Neuronal stem cell (in vitro differentiated cells): ENCODE data around the gene EXOC3.
A peak's percentile ranks its signal among the peaks of the same experiment; 100 is the strongest.

Experiments used
- DNase-seq: peaks from one replicate; pipeline ENCODE4 v3.0.0-alpha.2; 2013; ENCODE audit warnings: low spot score
- H2AFZ ChIP-seq: one replicate; pipeline ENCODE4 v1.6.1; 2013; ENCODE audit warnings: mild to moderate bottlenecking, low read length, inconsistent platforms
- H2AK5ac ChIP-seq: 2 replicates; pipeline ENCODE4 v1.6.1; 2013; ENCODE audit warnings: low read depth, mild to moderate bottlenecking, inconsistent platforms, low read length, moderate library complexity, mixed read lengths
- H2BK120ac ChIP-seq: 2 replicates; pipeline ENCODE4 v1.6.1; 2013; ENCODE audit warnings: low read depth, mild to moderate bottlenecking, inconsistent platforms, low read length, moderate library complexity, mixed read lengths
- H2BK12ac ChIP-seq: one replicate; pipeline ENCODE4 v1.6.1; 2013; ENCODE audit warnings: low read length, inconsistent platforms
- H2BK15ac ChIP-seq: 2 replicates; pipeline ENCODE4 v1.6.1; 2013; ENCODE audit warnings: mild to moderate bottlenecking, low read length, inconsistent platforms, mixed read lengths
- H2BK5ac ChIP-seq: one replicate; pipeline ENCODE4 v1.6.1; 2013; ENCODE audit warnings: inconsistent platforms, mild to moderate bottlenecking, low read length, moderate library complexity
- H3K14ac ChIP-seq: one replicate; pipeline ENCODE4 v1.6.1; 2013; ENCODE audit warnings: low read length, inconsistent platforms
- H3K18ac ChIP-seq: 2 replicates; pipeline ENCODE4 v1.6.1; 2013; ENCODE audit warnings: low read length, inconsistent platforms
- H3K23ac ChIP-seq: 2 replicates; pipeline ENCODE4 v1.6.1; 2013; ENCODE audit warnings: low read depth, mild to moderate bottlenecking, mixed read lengths, low read length, inconsistent platforms; ENCODE audit not compliant: poor library complexity
- H3K27ac ChIP-seq: replicated peaks from 3 replicates; pipeline ENCODE4 v1.5.1; 2013; ENCODE audit warnings: low read length, inconsistent platforms
- H3K27me3 ChIP-seq, 3 experiments: 2 replicates each; pipeline ENCODE4 v1.6.1; 2013; ENCODE audit warnings: low read length in 3 of 3, mild to moderate bottlenecking in 2 of 3, inconsistent platforms in 1 of 3, low read depth in 1 of 3, mixed read lengths in 1 of 3, moderate library complexity in 1 of 3; ENCODE audit not compliant: control insufficient read depth in 3 of 3, insufficient read depth in 3 of 3
- H3K36me3 ChIP-seq, 2 donors: replicated peaks in 1 of 2; 2 replicates each; pipeline ENCODE4 v1.6.1; 2013; ENCODE audit warnings: low read length in 2 of 2; ENCODE audit not compliant: control insufficient read depth in 2 of 2, insufficient read depth in 2 of 2
- H3K4ac ChIP-seq: 2 replicates; pipeline ENCODE4 v1.6.1; 2013; ENCODE audit warnings: inconsistent platforms, mild to moderate bottlenecking, low read length, moderate library complexity
- H3K4me1 ChIP-seq, 2 donors: 1 replicate in 1 of 2; 2 replicates in 1 of 2; pipeline ENCODE4 v1.6.1; 2013; ENCODE audit warnings: low read length in 2 of 2, low read depth in 1 of 2; ENCODE audit not compliant: control insufficient read depth in 2 of 2, insufficient read depth in 1 of 2
- H3K4me2 ChIP-seq: one replicate; pipeline ENCODE4 v1.6.1; 2013; ENCODE audit warnings: mild to moderate bottlenecking, low read length, inconsistent platforms; ENCODE audit not compliant: insufficient read depth, poor library complexity, severe bottlenecking
- H3K4me3 ChIP-seq, 2 donors: 2 replicates each; pipeline ENCODE4 v1.5.1; 2013; ENCODE audit warnings: low read length in 2 of 2, mild to moderate bottlenecking in 2 of 2, inconsistent platforms in 1 of 2, moderate library complexity in 1 of 2
- H3K79me1 ChIP-seq: one replicate; pipeline ENCODE4 v1.6.1; 2013; ENCODE audit warnings: low read depth, mild to moderate bottlenecking, inconsistent platforms, low read length, moderate library complexity
- H3K9ac ChIP-seq: one replicate; pipeline ENCODE4 v1.6.1; 2013; ENCODE audit warnings: mild to moderate bottlenecking, low read depth, low read length, inconsistent platforms; ENCODE audit not compliant: poor library complexity
- H3K9me3 ChIP-seq, 2 donors: replicated peaks in 1 of 2; 2 replicates each; pipeline versions ENCODE3 to v1.6.1; 2013; ENCODE audit warnings: low read length in 2 of 2, mild to moderate bottlenecking in 2 of 2, inconsistent platforms in 1 of 2, low read depth in 1 of 2, mixed read lengths in 1 of 2, moderate library complexity in 1 of 2; ENCODE audit not compliant: control insufficient read depth in 2 of 2, insufficient read depth in 1 of 2
- H4K8ac ChIP-seq: one replicate; pipeline ENCODE4 v1.6.1; 2013; ENCODE audit warnings: low read depth, mild to moderate bottlenecking, inconsistent platforms, low read length, moderate library complexity
- H4K91ac ChIP-seq: one replicate; pipeline ENCODE4 v1.6.1; 2013; ENCODE audit warnings: low read length, low read depth, mild to moderate bottlenecking, inconsistent platforms; ENCODE audit not compliant: poor library complexity
- WGBS, 2 donors: extraction: QIAGEN DNeasy Blood & Tissue Kit; methylation state at CpG; one replicate each; pipeline ENCODE4 v1.1.7; 2013; ENCODE audit warnings: missing lambda C conversion rate in 2 of 2, mixed read lengths in 1 of 2; ENCODE audit not compliant: insufficient read length in 2 of 2, insufficient replicate concordance in 1 of 2; ENCODE audit errors: extremely low coverage in 2 of 2; 5-methylcytosine and 5-hydroxymethylcytosine counted together

The EXOC3 gene

GRCh38 chr5:464843-465590 lies 22.0 kb downstream of the EXOC3 start:
- H3K27me3 ChIP-seq = no peaks in the 10 kb centered on the region
- H3K9ac ChIP-seq = no peak overlapping the region
- no peak overlapping the region for H4K91ac ChIP-seq
- H2BK15ac ChIP-seq = no peak overlapping the region
- H3K4me2 ChIP-seq = no peak overlapping the region
- H3K79me1 ChIP-seq = no peaks in the 10 kb centered on the region
- no peak for DNase-seq
- no peak overlapping the region for H3K14ac ChIP-seq
- no peak overlapping the region for H2AK5ac ChIP-seq
- H3K4me3 ChIP-seq = no peak overlapping the region
- H3K36me3 ChIP-seq = peaks cover 18 to 69% of the 10 kb centered on the region in 2 donors
- no peak overlapping the region for H3K18ac ChIP-seq
- H2AFZ ChIP-seq = no peak overlapping the region
- H4K8ac ChIP-seq = peak overlapping the region; percentile 3
- no peak overlapping the region for H3K27ac ChIP-seq
- peak overlapping the region; percentile 20 for H3K23ac ChIP-seq
- no peak overlapping the region for H2BK12ac ChIP-seq
- peak overlapping the region; percentile 23 for H3K4ac ChIP-seq
- no peak overlapping the region for H2BK120ac ChIP-seq
- no CpG with 5 or more reads among the region's 63 CpGs for WGBS, 2 donors
- no peaks in the 10 kb centered on the region for H3K9me3 ChIP-seq
- H2BK5ac ChIP-seq = no peak overlapping the region
- H3K4me1 ChIP-seq = no peaks in the 10 kb centered on the region

- no peak overlapping the region for H3K4ac ChIP-seq
- WGBS, 2 donors = no CpG with 5 or more reads among the region's 29 CpGs
- H3K18ac ChIP-seq = no peak overlapping the region
- H2BK15ac ChIP-seq = no peak overlapping the region
- H2BK120ac ChIP-seq = no peak overlapping the region
- DNase-seq = no peak
- no peaks in the 10 kb centered on the region for H3K4me1 ChIP-seq
- no peak overlapping the region for H3K9ac ChIP-seq
- no peak overlapping the region for H2AK5ac ChIP-seq
- H4K8ac ChIP-seq = no peak overlapping the region
- no peak overlapping the region for H2AFZ ChIP-seq
- no peak overlapping the region for H2BK12ac ChIP-seq
- H2BK5ac ChIP-seq = no peak overlapping the region
- no peaks in the 10 kb centered on the region for H3K79me1 ChIP-seq
- H3K23ac ChIP-seq = peak overlapping the region; percentile 20
- H4K91ac ChIP-seq = no peak overlapping the region
- H3K9me3 ChIP-seq = no peaks in the 10 kb centered on the region
- no peak overlapping the region for H3K4me3 ChIP-seq
- H3K36me3 ChIP-seq = peaks cover 16 to 69% of the 10 kb centered on the region in 2 donors
- no peak overlapping the region for H3K27ac ChIP-seq
- H3K27me3 ChIP-seq = no peaks in the 10 kb centered on the region
- no peak overlapping the region for H3K14ac ChIP-seq
- no peak overlapping the region for H3K4me2 ChIP-seq
Observed at GRCh38 chr5:465591-466403, 22.8 kb downstream of the EXOC3 start.

- H3K23ac ChIP-seq = peak overlapping the region; percentile 91
- H3K4ac ChIP-seq = no peak overlapping the region
- no peak for DNase-seq
- no peak overlapping the region for H3K18ac ChIP-seq
- no peak overlapping the region for H3K9ac ChIP-seq
- no peak overlapping the region for H3K4me2 ChIP-seq
- peak overlapping the region; percentile 38 for H3K14ac ChIP-seq
- no peak overlapping the region for H3K27ac ChIP-seq
- H2BK5ac ChIP-seq = no peak overlapping the region
- no peak overlapping the region for H4K91ac ChIP-seq
- H3K36me3 ChIP-seq = peaks cover 19 to 73% of the 10 kb centered on the region in 2 donors
- H3K4me1 ChIP-seq = peaks cover 0 to 3% of the 10 kb centered on the region in 2 donors
- H2AFZ ChIP-seq = no peak overlapping the region
- H2BK120ac ChIP-seq = no peak overlapping the region
- H3K4me3 ChIP-seq = no peak overlapping the region
- no peak overlapping the region for H2BK15ac ChIP-seq
- H2AK5ac ChIP-seq = no peak overlapping the region
- H4K8ac ChIP-seq = no peak overlapping the region
- H3K79me1 ChIP-seq = peaks cover 2% of the 10 kb centered on the region
- peak overlapping the region; percentile 92 for H2BK12ac ChIP-seq
- no CpG with 5 or more reads among the region's 30 CpGs for WGBS, 2 donors
- H3K9me3 ChIP-seq = no peaks in the 10 kb centered on the region
- no peaks in the 10 kb centered on the region for H3K27me3 ChIP-seq
Observed at GRCh38 chr5:466661-467310, 23.8 kb downstream of the EXOC3 start.

GRCh38 chr5:468401-468800 lies 25.4 kb downstream of the EXOC3 start:
- no CpG with 5 or more reads among the region's 6 CpGs for WGBS, 2 donors
- no peak for DNase-seq
- Histone ChIP-seq H2BK15ac (no peak overlapping the region), H2BK12ac (no peak overlapping the region), H2AFZ (no peak overlapping the region), H3K9ac (no peak overlapping the region), H3K9me3 (no peaks in the 10 kb centered on the region), H4K91ac (no peak overlapping the region), H3K27me3 (no peaks in the 10 kb centered on the region), H3K4me2 (no peak overlapping the region), H3K18ac (no peak overlapping the region), H2AK5ac (no peak overlapping the region), H3K4ac (no peak overlapping the region), H3K36me3 (peaks cover 13 to 57% of the 10 kb centered on the region in 2 donors), H3K27ac (no peak overlapping the region), H2BK5ac (no peak overlapping the region), H3K14ac (no peak overlapping the region), H3K23ac (no peak overlapping the region), H4K8ac (no peak overlapping the region), H3K79me1 (peaks cover 8% of the 10 kb centered on the region), H3K4me3 (no peak overlapping the region), H2BK120ac (no peak overlapping the region), H3K4me1 (peaks cover 5% of the 10 kb centered on the region in 2 donors)
